Trophoblast cell (in vitro differentiated cells and primary cell): ENCODE data around the gene GFRA1.

Source experiments
- DNase-seq, 2 donors: peaks; one replicate each; pipeline ENCODE4 v3.0.0-alpha.2; 2016
- H2AFZ ChIP-seq: 2 replicates; pipeline ENCODE4 v1.6.1; 2013; ENCODE audit warnings: low read length, moderate library complexity, mild to moderate bottlenecking; ENCODE audit not compliant: insufficient read depth, poor library complexity
- H2AK5ac ChIP-seq: 2 replicates; pipeline ENCODE4 v1.6.1; 2013; ENCODE audit warnings: mild to moderate bottlenecking, low read length
- H2BK120ac ChIP-seq: 2 replicates; pipeline ENCODE4 v1.6.1; 2013; ENCODE audit warnings: low read length, mild to moderate bottlenecking, moderate library complexity; ENCODE audit not compliant: insufficient read depth, poor library complexity
- H2BK12ac ChIP-seq: 2 replicates; pipeline ENCODE4 v1.6.1; 2013; ENCODE audit warnings: mild to moderate bottlenecking, low read length, moderate library complexity
- H2BK5ac ChIP-seq: 2 replicates; pipeline ENCODE4 v1.6.1; 2013; ENCODE audit warnings: low read length, low read depth, moderate library complexity, mild to moderate bottlenecking; ENCODE audit not compliant: poor library complexity
- H3K14ac ChIP-seq: 2 replicates; pipeline ENCODE4 v1.6.1; 2013; ENCODE audit warnings: mild to moderate bottlenecking, low read length
- H3K18ac ChIP-seq: 2 replicates; pipeline ENCODE4 v1.6.1; 2013; ENCODE audit warnings: mild to moderate bottlenecking, low read length
- H3K23ac ChIP-seq: 2 replicates; pipeline ENCODE4 v1.6.1; 2013; ENCODE audit warnings: low read length
- H3K27ac ChIP-seq: 2 replicates; pipeline ENCODE4 v1.5.1; 2013; ENCODE audit warnings: low read depth, mild to moderate bottlenecking, inconsistent platforms, low read length, moderate library complexity
- H3K27me3 ChIP-seq: 2 replicates; pipeline ENCODE4 v1.6.1; 2013; ENCODE audit warnings: inconsistent platforms, mild to moderate bottlenecking, low read length, moderate library complexity; ENCODE audit not compliant: insufficient read depth
- H3K36me3 ChIP-seq, 2 experiments: 1 replicate in 1 of 2; 2 replicates in 1 of 2; pipeline ENCODE4 v1.6.1; 2013; ENCODE audit warnings: low read length in 2 of 2, mild to moderate bottlenecking in 2 of 2, moderate library complexity in 1 of 2; ENCODE audit not compliant: insufficient read depth in 2 of 2, control insufficient read depth in 1 of 2
- H3K4ac ChIP-seq: 2 replicates; pipeline ENCODE4 v1.6.1; 2013; ENCODE audit warnings: low read depth, mild to moderate bottlenecking, low read length, moderate library complexity
- H3K4me1 ChIP-seq, 2 experiments: 1 replicate in 1 of 2; 2 replicates in 1 of 2; pipeline ENCODE4 v1.6.1; 2013; ENCODE audit warnings: low read length in 2 of 2, mild to moderate bottlenecking in 2 of 2, moderate library complexity in 1 of 2; ENCODE audit not compliant: insufficient read depth in 2 of 2, control insufficient read depth in 1 of 2
- H3K4me2 ChIP-seq: 2 replicates; pipeline ENCODE4 v1.6.1; 2013; ENCODE audit warnings: inconsistent platforms, mild to moderate bottlenecking, low read length, moderate library complexity
- H3K4me3 ChIP-seq: 2 replicates; pipeline ENCODE4 v1.5.1; 2013; ENCODE audit warnings: mild to moderate bottlenecking, low read depth, low read length, inconsistent platforms
- H3K79me1 ChIP-seq: one replicate; pipeline ENCODE4 v1.6.1; 2013; ENCODE audit warnings: low read length
- H3K79me2 ChIP-seq: 2 replicates; pipeline ENCODE4 v1.6.1; 2013; ENCODE audit warnings: low read length, mild to moderate bottlenecking; ENCODE audit not compliant: control insufficient read depth, insufficient read depth, poor library complexity
- H3K9ac ChIP-seq: 2 replicates; pipeline ENCODE4 v1.6.1; 2013; ENCODE audit warnings: mild to moderate bottlenecking, low read length
- H3K9me3 ChIP-seq: 2 replicates; pipeline ENCODE4 v1.6.1; 2013; ENCODE audit warnings: low read depth, mild to moderate bottlenecking, control low read depth, inconsistent platforms, low read length; ENCODE audit not compliant: insufficient read depth
- H4K12ac ChIP-seq: 2 replicates; pipeline ENCODE4 v1.6.1; 2013; ENCODE audit warnings: low read depth, mild to moderate bottlenecking, low read length, moderate library complexity
- H4K8ac ChIP-seq: 2 replicates; pipeline ENCODE4 v1.6.1; 2013; ENCODE audit warnings: low read depth, mild to moderate bottlenecking, low read length, moderate library complexity
- H4K91ac ChIP-seq: one replicate; pipeline ENCODE4 v1.6.1; 2013; ENCODE audit warnings: low read depth, mild to moderate bottlenecking, low read length, moderate library complexity
- WGBS: extraction: QIAGEN DNeasy Blood & Tissue Kit; methylation state at CpG from one replicate; pipeline ENCODE4 v1.1.7; 2013; ENCODE audit warnings: missing lambda C conversion rate; ENCODE audit not compliant: insufficient read length, insufficient coverage; ENCODE audit errors: extremely low coverage; 5-methylcytosine and 5-hydroxymethylcytosine counted together

The GFRA1 gene

GRCh38 chr10:116043861-116044260, 229.1 kb downstream of the GFRA1 start:
- Histone ChIP-seq H3K79me2 (no peaks in the 10 kb centered on the region), H2BK5ac (no peak overlapping the region)
- no CpG with 5 or more reads among the region's 8 CpGs for WGBS

GRCh38 chr10:116043304-116043703, 229.7 kb downstream of the GFRA1 start:
- WGBS, result no CpG with 5 or more reads among the region's 3 CpGs
- no peak overlapping the region for H4K8ac ChIP-seq
- no peak overlapping the region for H3K23ac ChIP-seq
- no peak overlapping the region for H3K14ac ChIP-seq
- no peaks in the 10 kb centered on the region for H3K27me3 ChIP-seq
- no peaks in the 10 kb centered on the region for H3K79me1 ChIP-seq
- H3K4me3 ChIP-seq, result no peak overlapping the region
- H3K9me3 ChIP-seq, result peaks cover 3% of the 10 kb centered on the region
- DNase-seq, result no peak
- no peak overlapping the region for H2AFZ ChIP-seq
- H3K18ac ChIP-seq, result no peak overlapping the region
- H3K4me1 ChIP-seq, result no peaks in the 10 kb centered on the region
- no peak overlapping the region for H3K4me2 ChIP-seq
- no peak overlapping the region for H4K91ac ChIP-seq
- H2BK120ac ChIP-seq, result no peak overlapping the region
- no peak overlapping the region for H4K12ac ChIP-seq
- H2BK5ac ChIP-seq, result no peak overlapping the region
- no peaks in the 10 kb centered on the region for H3K36me3 ChIP-seq
- H3K9ac ChIP-seq, result no peak overlapping the region
- no peak overlapping the region for H3K4ac ChIP-seq
- no peak overlapping the region for H2AK5ac ChIP-seq
- no peak overlapping the region for H2BK12ac ChIP-seq
- H3K27ac ChIP-seq, result no peak overlapping the region
- no peaks in the 10 kb centered on the region for H3K79me2 ChIP-seq

More at GRCh38 chr10:116043861-116044260, 229.1 kb downstream of the GFRA1 start:
- no peaks in the 10 kb centered on the region for H3K79me1 ChIP-seq
- H3K4me2 ChIP-seq, result no peak overlapping the region
- no peak overlapping the region for H4K91ac ChIP-seq
- no peak overlapping the region for H3K4me3 ChIP-seq
- no peak overlapping the region for H2AFZ ChIP-seq
- no peak overlapping the region for H4K12ac ChIP-seq
- H3K4ac ChIP-seq, result no peak overlapping the region
- no peak overlapping the region for H3K14ac ChIP-seq
- no peak overlapping the region for H3K9ac ChIP-seq
- H2BK120ac ChIP-seq, result no peak overlapping the region
- no peaks in the 10 kb centered on the region for H3K27me3 ChIP-seq
- H3K27ac ChIP-seq, result no peak overlapping the region
- H3K36me3 ChIP-seq, result no peaks in the 10 kb centered on the region
- no peak overlapping the region for H2AK5ac ChIP-seq
- no peak overlapping the region for H3K23ac ChIP-seq
- no peaks in the 10 kb centered on the region for H3K4me1 ChIP-seq
- no peak overlapping the region for H4K8ac ChIP-seq
- no peak overlapping the region for H3K18ac ChIP-seq
- no peak overlapping the region for H2BK12ac ChIP-seq
- no peak for DNase-seq
- H3K9me3 ChIP-seq, result peaks cover 3% of the 10 kb centered on the region

- H3K23ac ChIP-seq, result no peak overlapping the region
- H2BK12ac ChIP-seq, result no peak overlapping the region
- H3K27me3 ChIP-seq, result no peaks in the 10 kb centered on the region
- H2BK120ac ChIP-seq, result no peak overlapping the region
- H3K4me1 ChIP-seq, result no peaks in the 10 kb centered on the region
- no peaks in the 10 kb centered on the region for H3K79me1 ChIP-seq
- no peak overlapping the region for H2AK5ac ChIP-seq
- H3K79me2 ChIP-seq, result no peaks in the 10 kb centered on the region
- no peak for DNase-seq
- H3K9me3 ChIP-seq, result peaks cover 3% of the 10 kb centered on the region
- H3K14ac ChIP-seq, result no peak overlapping the region
- H3K9ac ChIP-seq, result no peak overlapping the region
- H3K4me3 ChIP-seq, result peak overlapping the region; percentile 30
- H3K4ac ChIP-seq, result no peak overlapping the region
- no peak overlapping the region for H4K8ac ChIP-seq
- no peak overlapping the region for H3K4me2 ChIP-seq
- no peak overlapping the region for H2AFZ ChIP-seq
- no peak overlapping the region for H3K18ac ChIP-seq
- no CpG with 5 or more reads among the region's 4 CpGs for WGBS
- H2BK5ac ChIP-seq, result no peak overlapping the region
- no peaks in the 10 kb centered on the region for H3K36me3 ChIP-seq
- no peak overlapping the region for H4K12ac ChIP-seq
- H3K27ac ChIP-seq, result no peak overlapping the region
- no peak overlapping the region for H4K91ac ChIP-seq
These were observed 231.1 kb downstream of the GFRA1 start for GRCh38 chr10:116041948-116042347.

- no peaks in the 10 kb centered on the region for H3K36me3 ChIP-seq
- H3K4me1 ChIP-seq, result no peaks in the 10 kb centered on the region
- H3K14ac ChIP-seq, result no peak overlapping the region
- H2BK12ac ChIP-seq, result no peak overlapping the region
- H3K4ac ChIP-seq, result no peak overlapping the region
- no peak overlapping the region for H3K4me3 ChIP-seq
- no peaks in the 10 kb centered on the region for H3K27me3 ChIP-seq
- H2BK5ac ChIP-seq, result no peak overlapping the region
- H3K23ac ChIP-seq, result no peak overlapping the region
- H2AFZ ChIP-seq, result no peak overlapping the region
- H3K9ac ChIP-seq, result no peak overlapping the region
- no peaks in the 10 kb centered on the region for H3K79me2 ChIP-seq
- no peak overlapping the region for H4K91ac ChIP-seq
- H3K18ac ChIP-seq, result no peak overlapping the region
- peaks cover 3% of the 10 kb centered on the region for H3K9me3 ChIP-seq
- no peak overlapping the region for H2BK120ac ChIP-seq
- H3K4me2 ChIP-seq, result no peak overlapping the region
- no peak overlapping the region for H3K27ac ChIP-seq
- no peak for DNase-seq
- WGBS, result no CpG with 5 or more reads among the region's 6 CpGs
- no peak overlapping the region for H2AK5ac ChIP-seq
- H4K8ac ChIP-seq, result no peak overlapping the region
- H4K12ac ChIP-seq, result no peak overlapping the region
- no peaks in the 10 kb centered on the region for H3K79me1 ChIP-seq
These were observed 233.4 kb downstream of the GFRA1 start for GRCh38 chr10:116039612-116040011.
